ENCODE results near the gene ADGRG4. TPM values are rescaled to one million over a fixed set of nuclear protein-coding genes. Genes with fewer than 3 reads are reported as not detected.

Gene ADGRG4
- total RNA-seq, 4 donors from 2014 or later = under 0.01 TPM; not detected in 3

DNA sequence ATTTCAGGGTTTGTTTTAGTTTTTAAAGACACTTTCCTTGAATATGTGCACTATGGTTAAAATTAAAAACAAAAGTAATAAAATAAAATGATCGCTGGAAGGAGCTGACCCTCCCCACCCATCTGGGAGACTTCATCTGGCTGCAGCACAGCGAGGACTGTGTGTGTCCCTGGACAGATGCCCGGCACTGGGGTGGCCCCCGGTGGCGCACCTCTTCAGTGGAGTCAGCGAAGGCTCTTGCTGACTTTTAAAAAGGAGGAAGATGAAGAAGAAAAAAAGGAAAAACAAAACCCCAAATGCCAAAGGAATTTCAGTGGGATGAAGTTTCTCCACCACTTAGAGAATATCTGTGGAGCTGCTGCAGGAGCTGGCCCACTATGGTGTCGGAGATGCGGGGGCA is 5.4 kb upstream of the ADGRG4 start:
- 65 to 68% methylated on average over 8 of the region's 8 CpGs for WGBS, 2 donors
- no peak for DNase-seq
- intact Hi-C loops (cut with DNase I) = no loop called here

DNA sequence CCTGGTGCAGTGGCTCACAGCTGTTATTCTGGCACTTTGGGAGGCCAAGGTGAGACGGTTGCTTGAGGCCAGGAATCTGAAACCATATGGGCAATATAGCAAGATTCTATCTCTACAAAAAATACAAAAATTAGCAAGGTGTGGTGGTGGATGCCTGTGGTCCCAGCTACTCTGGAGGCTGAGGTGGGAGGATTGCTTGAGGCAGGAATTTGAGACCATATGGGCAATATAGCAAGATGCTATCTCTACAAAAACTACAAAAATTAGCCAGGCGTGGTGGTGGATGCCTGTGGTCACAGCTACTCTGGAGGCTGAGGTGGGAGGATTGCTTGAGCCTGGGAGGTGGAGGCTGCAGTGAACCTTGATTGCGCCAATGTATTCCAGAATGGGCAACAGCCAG is 2.3 kb downstream of the ADGRG4 start:
- no peak overlapping the region for H3K27ac ChIP-seq
- TF ChIP-seq CTCF (IDR thresholded peaks at IDR 0.05) (no peak), POLR2A (IDR thresholded peaks at IDR 0.05) (no peak)
- no peak overlapping the region for H3K4me3 ChIP-seq (replicated peaks in 1 of 3)
- H3K9me3 ChIP-seq = no peaks in the 10 kb centered on the region
- H3K36me3 ChIP-seq = no peaks in the 10 kb centered on the region
- no peaks in the 10 kb centered on the region for H3K27me3 ChIP-seq
- no peak for DNase-seq
- WGBS, 2 donors = 89 to 90% methylated on average over 3 of the region's 3 CpGs
- intact Hi-C loops (cut with DNase I) = no loop called here
- H3K4me1 ChIP-seq = no peaks in the 10 kb centered on the region

More for the DNA sequence above, 5.4 kb upstream of the ADGRG4 start:
- Histone ChIP-seq H3K36me3 (no peaks in the 10 kb centered on the region), H3K9me3 (no peaks in the 10 kb centered on the region), H3K27ac (no peak overlapping the region), H3K4me3 (replicated peaks in 1 of 3) (no peak overlapping the region), H3K4me1 (no peaks in the 10 kb centered on the region), H3K27me3 (no peaks in the 10 kb centered on the region)
- TF ChIP-seq CTCF (IDR thresholded peaks at IDR 0.05) (no peak), POLR2A (IDR thresholded peaks at IDR 0.05) (no peak)

GRCh38 chrX:136304493-136304892 is 3.7 kb downstream of the ADGRG4 start:
- H3K4me3 ChIP-seq (replicated peaks in 1 of 3) = no peak overlapping the region
- H3K9me3 ChIP-seq = no peaks in the 10 kb centered on the region
- intact Hi-C loops (cut with DNase I) = no loop called here
- WGBS, 2 donors = 89 to 90% methylated on average over 3 of the region's 3 CpGs
- H3K36me3 ChIP-seq = no peaks in the 10 kb centered on the region
- TF ChIP-seq POLR2A (IDR thresholded peaks at IDR 0.05) = no peak
- TF ChIP-seq CTCF (IDR thresholded peaks at IDR 0.05) = no peak
- no peaks in the 10 kb centered on the region for H3K27me3 ChIP-seq
- no peak for DNase-seq
- no peaks in the 10 kb centered on the region for H3K4me1 ChIP-seq
- H3K27ac ChIP-seq = no peak overlapping the region

- Histone ChIP-seq H3K36me3 (no peaks in the 10 kb centered on the region), H3K27me3 (no peaks in the 10 kb centered on the region), H3K4me3 (replicated peaks in 1 of 3) (no peak overlapping the region), H3K27ac (no peak overlapping the region), H3K9me3 (no peaks in the 10 kb centered on the region), H3K4me1 (no peaks in the 10 kb centered on the region)
- WGBS, 2 donors = 94 to 97% methylated on average over 1 of the region's 1 CpG
- DNase-seq = no peak
- TF ChIP-seq CTCF (IDR thresholded peaks at IDR 0.05) = no peak
- no peak for TF ChIP-seq POLR2A (IDR thresholded peaks at IDR 0.05)
- intact Hi-C loops (cut with DNase I) = no loop called here
These were observed 5.4 kb downstream of the ADGRG4 start for GRCh38 chrX:136306182-136306581.

DNA sequence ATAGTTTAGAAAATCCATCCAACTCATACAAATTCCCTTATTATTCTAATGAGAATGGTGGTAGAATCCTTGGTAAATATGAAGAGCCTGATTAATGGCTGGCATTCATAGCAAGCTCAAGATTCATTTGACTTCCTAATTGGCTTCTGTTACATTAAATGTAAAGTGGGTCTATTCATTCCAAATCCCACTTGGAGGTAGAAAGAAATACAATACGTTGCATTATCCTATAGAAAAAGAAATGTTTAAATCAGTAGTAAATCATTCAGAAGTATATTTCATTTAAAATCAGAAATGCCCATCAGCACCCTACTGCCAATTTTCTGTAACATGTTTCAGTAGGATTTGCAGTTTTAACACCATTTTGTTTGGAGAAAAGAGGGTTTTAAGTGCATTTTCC is 6.7 kb downstream of the ADGRG4 start:
- TF ChIP-seq POLR2A (IDR thresholded peaks at IDR 0.05) (no peak), CTCF (IDR thresholded peaks at IDR 0.05) (no peak)

More for the DNA sequence above, 6.7 kb downstream of the ADGRG4 start:
- H3K27me3 ChIP-seq = no peaks in the 10 kb centered on the region
- no peaks in the 10 kb centered on the region for H3K36me3 ChIP-seq
- H3K27ac ChIP-seq = no peak overlapping the region
- H3K4me3 ChIP-seq (replicated peaks in 1 of 3) = no peak overlapping the region
- no peaks in the 10 kb centered on the region for H3K4me1 ChIP-seq
- DNase-seq = no peak
- H3K9me3 ChIP-seq = no peaks in the 10 kb centered on the region
- intact Hi-C loops (cut with DNase I) = no loop called here
- 71 to 80% methylated on average over 1 of the region's 1 CpG for WGBS, 2 donors
